ENCODE data around the gene YES1. TPM values are rescaled to one million over a fixed set of nuclear protein-coding genes. Genes with fewer than 3 reads are reported as not detected.
"Not testable (repeated sequence)": the region's sequence is repeated elsewhere in the genome, so short reads cannot be mapped to it uniquely, and the experiment has no call there.

The YES1 gene
- polyA plus RNA-seq, 3 donors: 72.4 to 74.5 (median 74.2) TPM

DNA sequence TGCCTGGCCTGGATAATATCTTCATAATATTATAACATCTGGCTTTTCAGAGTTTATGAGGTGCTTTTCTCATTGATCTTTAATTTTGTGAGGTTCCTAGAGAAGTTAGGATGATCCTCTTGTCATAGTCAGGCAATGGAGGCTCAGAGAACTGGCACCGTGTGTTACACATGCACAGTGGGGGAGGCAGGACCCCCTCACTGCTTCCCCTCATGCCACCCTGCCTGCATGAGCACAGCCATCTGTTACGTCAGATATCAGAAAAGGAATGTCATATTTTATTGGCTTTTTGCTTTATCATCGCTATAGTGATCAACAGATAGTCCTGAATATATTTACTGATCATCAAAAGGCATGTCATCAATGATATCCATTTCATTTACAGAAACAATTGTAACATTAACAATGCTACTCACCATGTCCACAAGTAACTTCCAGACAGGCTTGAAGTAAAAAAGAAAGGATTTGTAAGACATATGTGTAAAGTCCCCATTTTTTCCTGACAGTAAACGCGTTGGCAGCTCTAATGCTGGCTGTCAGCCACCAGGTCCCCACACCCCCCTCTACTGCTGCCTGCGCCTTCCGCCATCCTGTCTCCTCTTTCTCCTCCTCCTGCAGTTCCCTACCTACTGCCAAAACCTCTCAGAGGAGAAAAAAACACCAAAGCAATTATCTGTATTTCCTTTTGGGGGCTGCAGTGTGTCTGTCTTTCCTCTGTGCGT is 118.4 kb downstream of the YES1 start:
- no peak for DNase-seq (ENCODE audit: low read depth in 3 of 3, low spot score in 2 of 3)

DNA sequence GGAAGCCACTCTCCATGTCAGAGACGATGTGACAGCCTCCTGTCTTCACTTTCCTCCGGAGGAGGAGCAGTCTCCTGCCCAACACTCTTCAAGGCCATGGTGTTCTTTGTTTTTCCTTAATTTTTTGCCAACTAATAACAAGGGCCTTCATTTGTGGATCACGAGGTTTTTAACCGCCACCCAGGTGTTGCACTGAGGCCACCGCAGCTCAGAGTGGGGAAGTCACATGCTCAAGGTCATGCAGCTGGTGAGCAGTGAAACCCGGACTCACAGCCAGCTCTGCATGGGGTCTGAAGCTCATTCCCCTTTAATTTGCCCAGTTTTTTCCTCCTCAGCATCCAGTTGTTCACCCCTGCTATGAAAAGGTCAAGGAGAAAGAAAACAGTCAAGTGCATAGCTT is 119.2 kb downstream of the YES1 start:
- no peak for DNase-seq (ENCODE audit: low read depth in 3 of 3, low spot score in 2 of 3)

DNA sequence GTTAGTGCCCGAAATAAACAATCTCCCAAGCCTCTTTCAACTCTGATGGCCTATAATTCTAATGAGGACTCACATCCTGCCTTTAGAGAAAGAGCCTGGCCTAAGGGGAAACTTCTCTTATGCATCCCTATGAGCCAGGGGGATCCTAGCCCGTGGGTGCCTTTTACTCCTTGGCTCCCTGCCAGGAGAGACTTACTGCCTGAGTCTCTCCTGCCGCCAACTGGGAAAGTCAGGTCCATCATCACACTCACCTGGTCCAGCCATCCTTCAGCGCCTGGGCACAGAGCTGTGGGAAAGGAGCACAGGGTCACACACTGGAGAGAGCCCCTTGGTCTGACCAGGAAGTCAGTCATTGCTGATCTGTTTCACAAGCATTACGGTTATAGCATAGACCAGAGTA is 123.7 kb downstream of the YES1 start:
- no peak for DNase-seq (ENCODE audit: low read depth in 3 of 3, low spot score in 2 of 3)

DNA sequence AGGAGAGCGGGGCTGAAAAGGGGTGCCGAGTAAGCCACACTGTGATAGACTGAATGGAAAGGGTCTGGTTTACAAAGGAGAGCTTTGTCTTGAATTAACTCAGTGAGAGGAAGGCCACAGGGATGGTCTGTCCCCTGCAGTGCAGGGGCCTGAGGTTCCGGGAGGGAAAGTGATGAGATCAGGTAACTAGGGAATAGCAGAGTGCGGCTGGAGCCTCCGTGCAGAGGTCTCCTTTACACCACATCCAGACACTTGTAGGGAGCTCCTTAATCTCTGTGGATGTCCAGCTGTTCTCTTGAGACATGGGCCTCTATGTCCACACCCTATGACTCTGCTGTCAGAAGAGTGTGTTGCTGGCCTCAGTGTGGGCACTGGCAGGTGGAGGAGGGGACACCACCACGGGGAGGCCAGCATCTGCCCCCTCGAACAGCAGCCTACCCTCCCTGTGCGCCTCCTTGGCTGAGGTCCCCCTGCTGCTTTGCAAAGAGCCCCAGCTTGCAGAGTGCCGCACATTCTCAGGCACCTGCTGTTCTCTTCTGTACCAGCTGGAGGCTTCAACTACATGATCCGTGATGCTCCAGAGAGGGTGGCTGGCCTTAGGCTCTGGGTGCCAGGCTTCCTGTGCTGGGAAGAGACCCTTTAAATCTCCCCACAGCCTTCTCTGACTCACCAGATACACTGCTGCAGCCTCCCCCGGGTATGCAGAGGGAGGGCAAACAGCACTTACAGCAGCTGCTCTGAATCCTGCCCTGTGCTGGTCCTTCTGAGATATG is 125.5 kb downstream of the YES1 start:
- no peak for DNase-seq (ENCODE audit: low read depth in 3 of 3, low spot score in 2 of 3)

DNA sequence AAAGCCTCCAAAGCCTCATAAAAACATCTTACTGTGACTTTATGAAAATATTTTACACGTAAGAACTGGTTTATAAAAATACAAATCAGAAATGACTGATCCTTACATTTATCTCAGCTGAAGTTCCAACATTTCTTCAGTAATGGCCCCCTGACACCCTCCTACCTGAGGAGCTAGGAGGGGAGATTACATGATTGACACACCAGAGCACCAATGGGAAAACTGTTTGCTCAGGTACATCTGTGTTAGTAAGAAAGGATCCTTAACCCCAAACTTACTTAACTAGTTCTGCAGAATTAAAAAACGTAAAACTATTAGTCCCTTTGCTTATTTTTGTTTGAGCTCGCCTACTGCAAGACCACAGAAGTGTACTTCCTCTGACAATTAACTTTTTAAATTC is 126.6 kb downstream of the YES1 start:
- no peak for DNase-seq (ENCODE audit: low read depth in 3 of 3, low spot score in 2 of 3)

DNA sequence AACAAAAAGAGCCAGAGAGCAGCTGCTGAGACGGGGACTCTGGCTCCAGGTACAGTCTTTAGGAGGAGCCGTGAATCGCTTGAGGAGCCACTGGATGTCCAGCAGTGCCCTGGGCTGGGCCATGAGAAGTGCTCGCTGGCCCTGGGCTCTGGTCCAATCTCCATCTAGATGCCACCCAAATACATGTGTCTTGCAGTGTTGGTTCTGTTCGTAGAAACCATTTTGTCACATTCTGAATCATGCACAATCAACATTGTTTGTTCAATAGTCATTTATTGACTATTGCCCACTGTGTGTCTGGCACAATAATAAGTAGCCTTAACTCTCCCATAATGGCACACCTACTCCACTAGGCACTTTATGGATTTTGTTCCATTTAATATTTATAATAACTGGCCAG is 128.5 kb downstream of the YES1 start:
- DNase-seq (ENCODE audit: low read depth in 3 of 3, low spot score in 2 of 3): no peak

DNA sequence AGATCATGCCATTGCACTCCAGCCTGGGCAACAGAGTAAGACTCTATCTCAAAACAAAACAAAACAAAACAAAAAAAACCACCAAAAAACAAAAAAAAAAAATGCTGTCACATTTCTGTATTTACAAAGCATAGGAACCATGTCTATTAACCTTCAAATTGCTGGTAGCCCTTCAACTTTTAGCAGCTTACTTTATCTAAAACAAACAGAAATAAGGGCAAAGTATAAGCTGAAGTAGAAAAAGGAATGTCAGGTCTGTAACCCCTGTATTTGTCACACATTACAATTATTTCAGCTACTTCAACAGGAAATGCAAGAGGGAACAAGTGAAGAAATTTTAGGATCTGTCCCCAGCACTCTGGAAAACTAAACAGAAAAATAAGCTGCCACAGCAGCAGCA is 129.2 kb downstream of the YES1 start:
- DNase-seq (ENCODE audit: low read depth in 3 of 3, low spot score in 2 of 3): no peak

DNA sequence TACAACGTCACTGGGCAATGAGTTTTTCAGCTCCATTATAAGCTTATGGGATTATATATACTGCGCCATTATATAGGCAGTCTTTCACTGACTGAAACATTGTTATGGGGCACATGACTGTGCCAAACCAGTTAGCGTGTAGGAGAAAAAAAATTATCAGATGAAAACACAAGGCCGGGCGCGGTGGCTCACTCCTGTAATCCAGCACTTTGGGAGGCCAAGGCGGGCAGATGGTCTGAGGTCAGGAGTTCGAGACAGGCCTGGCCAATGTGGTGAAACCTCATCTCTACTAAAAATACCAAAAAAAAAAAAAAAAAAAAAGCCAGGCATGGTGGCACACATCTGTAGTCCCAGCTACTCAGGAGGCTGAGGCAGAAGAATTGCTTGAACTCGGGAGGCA is 129.6 kb downstream of the YES1 start:
- DNase-seq (ENCODE audit: low read depth in 3 of 3, low spot score in 2 of 3): not testable (repeated sequence)

DNA sequence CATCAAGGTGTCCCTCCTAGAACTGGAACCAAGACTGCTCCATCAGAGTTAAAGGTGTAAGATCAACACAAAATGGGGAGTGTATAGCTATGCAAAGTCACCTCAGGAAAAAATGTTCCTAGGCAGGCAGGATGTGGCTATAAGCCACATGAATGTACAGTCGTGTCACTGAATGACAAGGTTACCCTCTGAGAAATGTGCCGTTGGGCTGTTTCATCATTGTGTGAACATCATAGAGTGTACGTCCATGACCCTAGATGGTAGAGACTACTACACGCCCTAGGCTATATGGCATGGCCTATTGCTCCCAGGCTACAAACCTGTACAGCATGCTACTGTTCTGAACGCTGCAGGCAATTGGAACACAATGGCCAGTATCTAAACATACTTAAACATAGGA is 130.1 kb downstream of the YES1 start:
- DNase-seq (ENCODE audit: low read depth in 3 of 3, low spot score in 2 of 3): no peak

DNA sequence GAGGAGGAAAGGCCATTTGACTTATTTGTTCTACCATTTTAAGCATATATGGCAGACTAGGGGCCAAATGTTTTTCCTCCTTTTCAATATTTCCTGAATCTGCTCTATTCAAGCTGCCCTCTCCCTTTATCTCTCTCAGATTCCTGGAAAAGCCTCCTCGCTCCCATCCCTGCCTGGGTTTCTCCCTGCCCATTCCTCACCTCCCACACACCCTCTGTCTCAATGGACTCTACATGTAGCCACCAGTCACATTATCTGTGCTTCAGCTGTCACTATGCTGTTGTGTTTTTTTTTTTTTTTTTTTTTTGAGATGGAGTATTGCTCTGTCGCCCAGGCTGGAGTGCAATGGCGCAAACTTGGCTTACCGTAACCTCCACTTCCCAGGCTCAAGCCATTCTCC is 131.7 kb downstream of the YES1 start:
- DNase-seq (ENCODE audit: low read depth in 3 of 3, low spot score in 2 of 3): no peak

DNA sequence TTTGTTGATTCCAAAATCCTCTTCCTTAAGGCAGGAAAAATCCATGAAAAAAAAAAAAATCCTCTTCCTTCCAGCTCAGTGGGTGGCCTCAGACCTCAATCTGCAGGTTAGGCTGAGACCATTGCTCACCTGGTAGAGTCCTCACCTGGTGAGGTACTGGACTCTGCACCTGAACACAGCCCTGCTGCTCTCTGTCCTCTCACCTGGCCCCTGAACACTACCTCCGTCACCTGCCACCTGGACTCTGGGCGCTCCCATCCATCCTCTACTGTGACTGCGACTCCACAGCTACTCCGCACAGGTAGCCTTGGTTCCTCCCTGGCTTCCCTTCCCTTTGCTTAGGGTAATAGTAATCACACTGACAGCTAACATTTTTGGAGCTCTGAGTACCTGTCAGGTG is 132.5 kb downstream of the YES1 start:
- no peak for DNase-seq (ENCODE audit: low read depth in 3 of 3, low spot score in 2 of 3)

DNA sequence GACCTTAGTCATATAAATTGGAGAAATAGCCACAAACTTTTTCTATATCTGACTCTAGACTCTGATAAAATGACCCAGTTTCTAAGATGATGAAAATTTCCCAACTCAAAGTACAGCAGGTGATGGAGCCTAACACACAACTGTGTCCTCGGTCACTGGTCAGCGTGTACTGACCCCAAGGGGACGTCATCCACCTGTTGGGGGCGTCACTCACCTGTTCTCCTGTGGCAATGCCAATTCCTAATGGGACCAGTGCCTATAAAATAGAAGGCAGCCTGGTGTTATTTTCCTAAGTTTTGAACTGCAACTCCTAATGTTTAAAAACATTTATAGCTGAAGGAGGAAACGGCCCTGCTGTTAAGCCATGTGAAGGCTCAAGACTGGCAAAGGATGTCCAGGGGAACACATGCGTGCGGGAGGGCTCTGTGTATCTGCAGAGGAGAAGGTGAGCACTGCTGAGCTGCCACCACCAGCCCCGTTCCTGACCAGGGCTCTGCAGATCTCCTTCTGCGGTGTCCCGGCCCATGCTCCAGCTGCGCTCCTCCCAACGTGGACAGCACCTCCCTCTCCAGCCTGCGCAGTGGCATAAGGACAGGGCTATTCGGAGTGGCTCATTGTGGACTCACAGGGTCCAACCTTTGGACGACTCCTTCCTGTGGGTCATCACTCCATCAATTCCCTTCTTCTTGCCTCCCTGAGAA is 133.4 kb downstream of the YES1 start:
- DNase-seq (ENCODE audit: low read depth in 3 of 3, low spot score in 2 of 3): no peak

DNA sequence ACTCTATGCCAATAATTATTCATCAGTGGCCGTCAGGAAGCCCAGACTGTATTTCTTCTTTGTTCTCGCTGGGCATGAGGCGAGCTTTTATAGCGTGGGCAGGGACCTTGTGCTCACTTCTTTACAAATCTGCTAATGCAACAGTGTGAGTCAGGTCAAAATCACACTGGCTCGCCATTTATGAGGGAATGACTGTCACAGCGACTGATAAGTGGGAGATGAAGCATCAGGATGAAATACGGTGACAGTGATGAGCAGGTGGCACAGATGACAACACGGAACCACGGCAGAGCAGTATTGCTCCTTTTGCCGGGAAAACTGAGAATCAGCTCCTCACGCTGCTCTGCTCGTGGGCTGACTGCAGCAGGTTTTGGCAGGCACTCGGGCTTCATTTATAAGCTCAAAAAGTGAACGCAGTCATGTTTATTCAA is 134.1 kb downstream of the YES1 start:
- no peak for DNase-seq (ENCODE audit: low read depth in 3 of 3, low spot score in 2 of 3)

DNA sequence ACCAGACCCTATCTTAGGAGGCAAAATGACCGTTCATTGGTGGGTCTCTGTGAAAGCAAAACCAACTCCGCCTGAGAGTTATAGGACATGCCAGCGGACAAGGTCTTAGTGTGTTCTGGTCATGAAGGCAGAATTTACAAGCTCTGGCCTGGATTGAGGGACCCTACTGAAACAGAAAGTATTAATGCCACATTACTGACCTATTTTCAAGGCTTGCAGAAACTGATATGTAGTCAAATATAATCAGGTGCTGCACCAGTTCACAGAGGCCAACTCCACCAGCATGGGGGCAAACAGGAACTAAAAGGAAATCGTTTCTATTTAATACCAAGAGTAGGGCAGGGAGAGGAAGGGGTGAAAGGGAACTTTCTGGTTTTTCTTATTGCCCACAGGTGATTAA is 134.9 kb downstream of the YES1 start:
- no peak for DNase-seq (ENCODE audit: low read depth in 3 of 3, low spot score in 2 of 3)

DNA sequence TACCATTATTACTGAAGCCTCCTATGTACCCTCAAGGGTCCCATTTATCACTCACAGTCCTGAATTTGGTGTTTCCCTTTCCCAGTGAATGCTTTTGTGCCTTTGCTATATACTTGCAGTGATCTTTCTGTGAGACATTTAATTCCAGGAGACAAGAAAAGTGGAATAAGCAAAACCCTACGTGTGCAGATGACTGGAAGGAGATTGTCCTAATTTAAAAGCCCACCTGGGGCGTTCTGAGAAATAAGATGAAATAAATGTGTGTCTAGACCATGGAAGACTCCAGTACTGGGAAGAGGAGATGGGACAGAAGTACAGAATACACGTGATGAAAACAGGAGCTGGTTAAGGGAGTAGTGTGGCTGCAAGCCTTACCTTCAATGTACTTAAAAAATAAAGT is 135.3 kb downstream of the YES1 start:
- DNase-seq (ENCODE audit: low read depth in 3 of 3, low spot score in 2 of 3): no peak

DNA sequence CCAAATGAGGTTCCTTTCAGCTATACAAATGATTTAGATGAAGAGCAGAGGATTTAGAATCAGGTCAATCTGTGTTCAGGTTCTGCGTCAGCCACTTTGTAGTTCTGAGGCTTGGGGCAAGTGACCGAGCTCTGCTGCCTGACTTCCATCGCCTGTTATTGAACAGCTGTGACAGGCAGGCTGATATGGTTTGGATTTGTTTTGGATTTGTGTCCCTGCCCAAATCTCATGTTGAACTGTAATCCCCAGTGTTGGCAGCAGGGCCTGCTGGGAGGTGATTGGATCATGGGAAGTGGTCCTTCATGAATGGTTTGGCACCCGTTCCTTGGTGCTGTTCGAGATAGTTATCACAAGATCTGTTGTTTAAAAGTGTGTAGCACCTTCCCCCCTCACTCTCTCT is 136.0 kb downstream of the YES1 start:
- DNase-seq (ENCODE audit: low read depth in 3 of 3, low spot score in 2 of 3): no peak

DNA sequence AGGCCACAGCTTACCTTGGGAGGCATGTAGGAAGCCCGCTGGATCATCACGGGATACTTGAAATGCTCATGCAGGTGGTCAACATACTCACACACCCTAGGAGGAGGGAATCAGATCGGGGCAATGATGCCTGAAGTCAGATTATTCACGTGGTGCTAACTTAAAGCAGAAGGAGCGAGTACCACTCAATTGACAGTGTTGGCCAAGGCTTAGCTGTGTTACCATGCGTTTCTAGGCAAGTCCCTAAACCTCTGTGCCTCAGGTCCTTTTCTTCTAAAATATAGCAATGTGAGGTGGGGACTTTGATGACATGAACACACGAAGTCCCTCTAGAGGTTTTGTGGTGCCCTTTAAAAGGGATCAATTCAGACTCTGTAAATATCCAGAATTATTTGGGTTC is 136.7 kb downstream of the YES1 start:
- DNase-seq (ENCODE audit: low read depth in 3 of 3, low spot score in 2 of 3): no peak

DNA sequence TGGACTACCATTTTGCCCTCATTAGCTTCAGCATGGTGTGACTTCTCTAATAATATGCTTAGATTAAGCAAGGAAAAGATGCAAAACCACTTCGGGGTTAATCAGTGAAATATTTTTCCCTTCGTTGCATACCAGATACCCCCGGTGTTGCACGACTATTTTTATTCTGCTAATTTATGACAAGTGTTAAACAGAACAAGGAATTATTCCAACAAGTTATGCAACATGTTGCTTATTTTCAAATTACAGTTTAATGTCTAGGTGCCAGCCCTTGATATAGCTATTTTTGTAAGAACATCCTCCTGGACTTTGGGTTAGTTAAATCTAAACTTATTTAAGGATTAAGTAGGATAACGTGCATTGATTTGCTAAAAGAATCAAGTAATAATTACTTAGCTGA is 138.3 kb downstream of the YES1 start:
- DNase-seq (ENCODE audit: low read depth in 3 of 3, low spot score in 2 of 3): no peak

DNA sequence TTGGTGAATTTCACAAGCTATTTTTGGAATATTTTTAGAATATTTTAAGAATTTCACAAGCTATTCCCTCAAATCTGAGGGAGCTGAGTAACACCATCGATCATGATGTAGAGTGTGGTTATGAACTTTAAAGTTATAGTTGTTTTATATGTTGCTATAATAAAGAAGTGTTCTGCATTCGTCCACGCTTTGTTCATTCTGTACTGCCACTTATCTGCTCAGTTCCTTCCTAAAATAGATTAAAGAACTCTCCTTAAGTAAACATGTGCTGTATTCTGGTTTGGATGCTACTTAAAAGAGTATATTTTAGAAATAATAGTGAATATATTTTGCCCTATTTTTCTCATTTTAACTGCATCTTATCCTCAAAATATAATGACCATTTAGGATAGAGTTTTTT is 138.7 kb downstream of the YES1 start:
- no peak for DNase-seq (ENCODE audit: low read depth in 3 of 3, low spot score in 2 of 3)
